GM12875 (cell line): ENCODE results near the gene CRADD.

Source experiments
- H3K4me3 ChIP-seq: one replicate; pipeline ENCODE4 v1.5.1; 2011; ENCODE audit warnings: low read depth, low read length, control low read depth
- TF ChIP-seq, protein P1 (sequence below): IDR thresholded peaks from 2 replicates; pipeline ENCODE4 v1.5.1; 2011; ENCODE audit warnings: low read depth, mild to moderate bottlenecking, control low read depth, inconsistent platforms, low read length, moderate library complexity, borderline replicate concordance; ENCODE audit not compliant: insufficient read depth

CRADD gene

GRCh38 chr12:93808169-93808899, 131.2 kb downstream of the CRADD start:
- H3K4me3 ChIP-seq: no peak overlapping the region
- TF ChIP-seq, protein P1, sequence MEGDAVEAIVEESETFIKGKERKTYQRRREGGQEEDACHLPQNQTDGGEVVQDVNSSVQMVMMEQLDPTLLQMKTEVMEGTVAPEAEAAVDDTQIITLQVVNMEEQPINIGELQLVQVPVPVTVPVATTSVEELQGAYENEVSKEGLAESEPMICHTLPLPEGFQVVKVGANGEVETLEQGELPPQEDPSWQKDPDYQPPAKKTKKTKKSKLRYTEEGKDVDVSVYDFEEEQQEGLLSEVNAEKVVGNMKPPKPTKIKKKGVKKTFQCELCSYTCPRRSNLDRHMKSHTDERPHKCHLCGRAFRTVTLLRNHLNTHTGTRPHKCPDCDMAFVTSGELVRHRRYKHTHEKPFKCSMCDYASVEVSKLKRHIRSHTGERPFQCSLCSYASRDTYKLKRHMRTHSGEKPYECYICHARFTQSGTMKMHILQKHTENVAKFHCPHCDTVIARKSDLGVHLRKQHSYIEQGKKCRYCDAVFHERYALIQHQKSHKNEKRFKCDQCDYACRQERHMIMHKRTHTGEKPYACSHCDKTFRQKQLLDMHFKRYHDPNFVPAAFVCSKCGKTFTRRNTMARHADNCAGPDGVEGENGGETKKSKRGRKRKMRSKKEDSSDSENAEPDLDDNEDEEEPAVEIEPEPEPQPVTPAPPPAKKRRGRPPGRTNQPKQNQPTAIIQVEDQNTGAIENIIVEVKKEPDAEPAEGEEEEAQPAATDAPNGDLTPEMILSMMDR: no peak

- TF ChIP-seq, protein P1: no peak
Observed at GRCh38 chr12:93812626-93813025, 135.5 kb downstream of the CRADD start.

DNA sequence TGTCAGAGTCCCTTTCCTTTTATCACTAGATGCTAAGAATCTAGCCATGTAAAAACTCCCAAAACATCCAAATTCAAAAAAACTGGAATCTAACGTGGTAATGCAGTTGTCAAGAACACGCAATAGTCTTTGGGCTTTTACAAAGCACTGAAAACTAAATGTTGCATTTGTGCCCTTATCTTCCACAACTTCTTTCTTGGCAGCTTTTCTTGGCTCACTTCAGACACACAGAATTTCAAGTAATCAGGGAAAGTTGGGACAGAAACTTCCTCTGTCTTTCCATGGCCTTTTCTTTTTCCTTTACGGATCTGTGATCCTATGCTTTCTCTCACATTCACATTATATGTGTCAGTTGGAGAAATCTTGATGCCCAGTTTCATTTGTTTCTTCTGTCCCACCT, 136.0 kb downstream of the CRADD start:
- TF ChIP-seq, protein P1: no peak
- no peak overlapping the region for H3K4me3 ChIP-seq

More at GRCh38 chr12:93812626-93813025, 135.5 kb downstream of the CRADD start:
- no peak overlapping the region for H3K4me3 ChIP-seq

- H3K4me3 ChIP-seq: no peak overlapping the region
- TF ChIP-seq, protein P1: no peak
Observed at GRCh38 chr12:93813972-93814821, 137.0 kb downstream of the CRADD start.

- TF ChIP-seq, protein P1: no peak
- H3K4me3 ChIP-seq: no peak overlapping the region
Observed at GRCh38 chr12:93818488-93819049, 141.4 kb downstream of the CRADD start.

DNA sequence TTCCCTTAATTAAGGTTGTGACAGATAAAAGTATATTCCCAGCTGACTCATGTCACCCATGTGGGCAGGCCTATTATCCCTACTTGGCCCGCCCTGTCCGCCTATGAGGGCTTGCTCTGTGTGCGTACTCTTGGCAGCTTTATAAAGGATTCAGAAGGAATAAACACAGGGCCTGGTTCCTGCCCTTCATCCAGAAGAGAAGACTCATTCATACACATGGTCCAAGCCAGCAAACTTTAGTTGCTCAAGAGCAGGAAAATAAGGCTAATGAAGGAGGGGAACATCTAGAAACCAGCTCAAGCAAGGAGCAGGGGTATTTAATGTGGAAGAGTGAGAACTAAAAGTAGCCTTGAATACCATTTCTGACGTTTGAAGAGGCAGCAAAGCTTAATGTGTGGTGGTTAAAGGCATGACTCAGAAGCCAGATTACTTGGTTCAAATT, 141.9 kb downstream of the CRADD start:
- H3K4me3 ChIP-seq: no peak overlapping the region
- TF ChIP-seq, protein P1: no peak
